DMS79 treated with DMSO at 0.1 percent for 48 hours (cell line): ENCODE data around the gene ITGB2.

Experiments
- DNase-seq: peaks from one replicate; lab custom pipeline; 2025; lab: John Stamatoyannopoulos, UW

ITGB2 gene

DNA sequence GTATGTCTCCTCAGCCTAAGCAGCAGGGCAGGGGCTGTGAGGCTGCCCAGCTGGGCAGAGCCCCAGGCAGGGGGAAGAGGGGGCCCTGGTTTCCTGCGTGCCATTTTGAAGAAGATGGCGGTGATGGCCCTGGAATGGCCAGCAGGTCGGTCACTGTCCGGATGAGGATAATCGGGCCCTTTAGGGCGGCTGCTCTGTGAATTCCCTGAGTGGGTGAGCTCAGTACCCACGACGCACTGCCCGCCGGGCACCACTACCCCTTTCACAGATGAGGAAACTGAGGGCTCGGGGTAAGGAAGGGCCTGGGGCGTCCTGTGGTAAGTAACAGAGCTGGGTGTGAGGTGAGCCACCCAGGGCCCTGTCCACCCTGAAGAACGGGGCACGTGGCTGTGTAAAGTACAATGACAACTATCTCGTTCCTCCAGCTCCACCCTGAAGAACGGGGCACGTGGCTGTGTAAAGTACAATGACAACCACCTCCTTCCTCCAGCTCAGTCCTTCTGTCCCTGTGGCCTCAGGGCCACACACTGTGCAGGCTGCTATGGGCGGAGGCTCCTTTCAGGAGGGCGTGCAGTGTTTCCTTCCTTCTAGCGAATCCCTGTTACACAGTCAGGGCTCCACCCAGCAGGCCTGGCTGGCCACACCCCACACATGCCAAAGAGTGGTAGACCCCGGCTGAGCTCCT is 23.2 kb downstream of the ITGB2 start:
- no peak for DNase-seq

DNA sequence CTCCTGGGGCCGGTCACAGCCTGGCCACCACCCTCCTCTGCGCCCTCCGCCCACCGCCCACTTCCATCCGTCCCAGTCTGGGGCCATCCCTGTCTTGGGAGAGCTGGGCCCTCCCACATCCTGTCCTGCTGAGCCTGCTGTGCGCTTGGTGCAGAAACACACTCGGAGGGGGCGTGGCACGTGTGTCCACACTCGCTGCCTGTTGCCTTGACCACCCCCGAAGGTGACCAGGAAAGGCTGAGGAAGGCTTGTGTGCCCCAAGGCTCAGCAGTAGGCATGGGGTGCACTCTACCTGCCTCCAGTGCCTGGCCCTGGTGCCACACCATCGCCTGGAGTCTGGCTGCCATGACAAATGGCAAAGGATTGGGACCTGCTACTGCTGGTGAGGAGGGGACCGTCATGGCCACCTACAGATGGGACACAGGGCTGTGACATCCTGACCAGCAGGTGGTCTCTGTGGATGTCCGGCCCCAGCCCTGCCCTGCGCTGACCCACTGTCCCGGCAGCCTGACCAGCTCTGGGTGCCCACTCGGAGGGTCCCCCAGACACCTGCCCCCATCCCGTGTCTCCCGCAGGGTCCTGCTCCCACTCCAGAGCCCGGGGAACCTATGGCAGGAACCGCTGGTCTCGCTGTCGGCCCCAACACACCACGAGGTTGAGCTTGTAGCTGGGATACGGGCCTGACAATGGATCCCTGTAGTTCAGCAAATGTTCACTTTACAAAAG is 24.0 kb downstream of the ITGB2 start:
- no peak for DNase-seq

DNA sequence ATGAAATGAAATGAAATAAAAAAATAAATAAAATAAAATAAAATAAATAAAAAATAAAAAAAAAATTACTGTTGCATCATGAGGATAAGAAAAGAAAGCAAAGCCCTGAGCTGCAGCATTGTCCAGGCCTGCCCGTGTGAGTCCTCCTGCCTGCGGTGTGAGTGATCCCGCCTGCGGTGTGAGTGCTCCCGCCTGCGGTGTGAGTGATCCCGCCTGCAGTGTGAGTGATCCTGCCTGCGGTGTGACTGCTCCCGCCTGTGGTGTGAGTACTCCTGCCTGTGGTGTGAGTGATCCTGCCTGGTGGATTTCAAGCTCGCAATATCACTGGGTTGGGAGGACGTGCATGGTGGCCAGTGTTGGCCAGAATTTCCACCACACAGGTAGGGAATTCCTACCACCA is 24.8 kb downstream of the ITGB2 start:
- DNase-seq = no peak

DNA sequence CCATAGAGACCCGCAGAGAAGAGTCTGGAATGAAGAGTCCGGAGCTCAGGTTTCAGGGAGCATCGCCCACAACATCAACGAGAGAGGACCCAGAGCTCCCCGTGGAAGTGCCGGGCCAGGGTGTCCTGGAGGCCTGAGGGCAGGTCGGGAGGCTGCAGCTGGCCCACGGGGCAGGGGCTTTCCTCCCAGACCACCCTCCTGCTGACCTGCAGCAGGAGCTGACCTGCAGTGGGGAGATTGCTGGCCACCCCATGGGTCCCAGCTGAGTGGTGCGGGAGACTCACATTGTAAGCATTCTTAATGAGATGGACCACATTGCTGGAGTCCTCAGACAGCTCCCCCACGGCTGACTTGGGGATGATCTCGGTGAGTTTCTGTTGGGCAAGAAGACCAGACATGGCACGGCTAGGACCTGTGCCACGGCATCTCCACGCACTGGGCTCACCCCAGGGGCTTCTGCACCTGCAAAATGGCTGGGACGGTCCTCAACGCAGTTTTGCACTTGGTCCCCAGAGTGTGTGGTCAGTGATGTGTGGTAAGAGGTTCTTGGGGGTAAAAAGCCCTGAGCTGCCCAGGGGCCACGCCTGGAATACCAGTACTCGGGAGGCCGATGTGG is 25.9 kb downstream of the ITGB2 start:
- no peak for DNase-seq

DNA sequence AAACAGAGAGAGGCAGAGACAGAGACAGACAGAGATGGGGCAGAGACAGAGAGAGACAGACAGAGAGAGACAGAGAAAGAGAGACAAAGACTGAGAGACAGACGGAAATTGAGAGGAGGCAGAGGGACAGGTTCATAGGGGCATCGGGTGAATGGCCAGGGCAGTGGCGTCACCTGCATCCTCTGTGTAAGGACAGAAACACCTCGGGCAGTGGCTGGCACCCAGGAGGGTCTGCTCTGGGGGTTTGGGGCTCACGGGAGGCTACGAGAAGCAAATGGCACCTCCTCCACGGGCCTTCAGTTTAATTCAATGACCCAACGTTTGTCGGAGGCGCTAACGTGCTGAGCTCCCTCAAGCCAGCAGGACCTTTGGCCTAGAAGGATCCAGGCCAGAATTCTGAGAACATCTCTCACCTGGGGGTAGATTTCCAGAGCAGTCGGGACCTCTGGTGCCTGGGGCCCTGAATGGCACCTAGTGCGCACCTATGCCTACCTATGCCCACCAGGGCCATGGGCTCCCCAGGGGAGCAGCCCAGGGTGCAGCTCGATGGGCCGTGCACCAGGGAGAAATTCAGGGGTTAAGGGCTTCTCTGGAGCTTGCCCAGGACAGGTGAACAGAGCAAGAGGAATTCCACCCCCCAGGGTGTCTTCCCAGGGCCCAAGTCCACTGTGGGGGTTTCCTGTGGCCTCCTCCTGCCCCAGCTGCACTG is 26.6 kb downstream of the ITGB2 start:
- DNase-seq = no peak

DNA sequence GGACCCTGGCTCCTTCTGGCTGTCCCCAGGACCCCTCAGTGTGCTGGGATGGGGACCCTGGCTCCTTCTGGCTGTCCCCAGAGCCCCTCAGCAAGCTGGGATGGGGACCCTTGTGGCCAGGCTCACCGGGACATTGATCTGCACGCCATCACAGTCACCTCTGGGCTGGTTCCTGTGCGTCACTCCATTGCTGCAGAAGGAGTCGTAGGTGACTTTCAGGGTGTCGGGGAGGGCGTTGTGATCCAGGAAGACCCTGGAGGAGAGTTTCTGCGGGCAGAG is 27.5 kb downstream of the ITGB2 start:
- no peak for DNase-seq

DNA sequence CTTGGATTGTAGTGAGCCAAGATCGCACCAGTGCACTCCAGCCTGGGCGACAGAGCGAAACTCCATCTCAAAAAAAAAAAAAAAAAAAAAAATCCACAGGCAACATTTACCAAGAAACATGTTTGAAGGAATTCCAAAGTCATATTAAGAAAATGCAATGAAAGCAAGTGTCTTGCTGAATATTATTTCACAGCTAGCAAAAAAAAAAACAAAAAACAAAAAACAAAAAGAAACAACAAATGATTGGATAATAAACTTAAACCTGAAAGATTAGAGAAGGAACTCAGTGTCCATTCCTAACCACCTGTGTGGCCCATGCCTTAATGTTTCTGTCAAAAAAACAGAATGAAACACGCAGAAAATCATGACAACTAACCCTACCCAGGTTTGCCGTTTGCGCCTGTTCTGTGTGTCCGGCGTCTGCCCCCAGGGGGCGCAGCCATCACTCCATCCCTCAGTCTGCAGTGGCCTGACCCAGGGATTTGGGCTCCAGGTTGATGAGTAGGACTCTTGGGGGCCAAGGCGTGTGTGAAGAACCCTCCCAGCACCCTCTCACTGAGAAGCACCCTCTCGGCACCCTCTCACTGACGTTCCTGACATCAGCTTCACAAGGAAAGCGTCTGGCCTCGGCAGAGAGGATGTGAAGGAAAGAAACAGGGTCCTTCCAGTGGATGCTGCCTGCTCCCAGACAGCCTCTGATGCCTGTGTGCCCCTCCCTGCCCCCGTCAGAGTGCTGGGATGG is 28.0 kb downstream of the ITGB2 start:
- DNase-seq = peak; percentile 21

DNA sequence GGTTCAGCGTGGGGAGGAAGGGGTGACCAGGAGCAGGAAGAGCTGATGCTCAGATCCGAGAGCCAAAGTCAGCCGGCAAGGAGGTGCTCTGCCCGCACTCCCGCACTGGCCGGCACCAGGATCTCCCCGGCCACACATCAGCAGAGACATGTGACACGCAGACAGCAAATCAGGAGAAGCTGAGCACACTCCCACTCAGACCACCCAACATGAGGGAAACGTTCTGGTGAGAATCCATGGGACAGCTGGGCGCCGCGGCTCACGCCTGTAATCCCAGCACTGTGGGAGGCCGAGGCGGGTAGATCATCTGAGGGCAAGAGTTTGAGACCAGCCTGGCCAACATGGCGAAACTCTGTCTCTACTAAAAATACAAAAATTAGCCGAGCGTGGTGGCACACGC is 28.6 kb downstream of the ITGB2 start:
- no peak for DNase-seq

DNA sequence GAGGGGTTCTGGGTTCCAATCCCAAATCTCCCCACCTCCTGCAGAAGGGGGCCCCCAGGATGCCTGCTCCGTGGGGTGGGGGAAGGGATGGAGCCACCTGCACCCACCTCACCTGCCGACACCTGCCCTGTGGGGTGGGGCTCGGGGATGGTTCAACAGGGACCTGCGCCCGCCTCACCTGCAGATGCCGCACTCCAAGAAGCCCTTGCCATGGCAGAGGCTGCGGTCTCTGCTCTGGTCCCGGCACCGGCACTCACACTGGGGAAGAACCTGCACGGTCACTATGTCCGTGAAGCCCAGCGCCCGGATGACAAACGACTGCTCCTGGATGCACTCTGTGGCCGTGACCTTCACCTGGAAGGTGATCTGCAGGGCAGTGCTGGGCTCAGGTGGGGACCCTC is 29.1 kb downstream of the ITGB2 start:
- DNase-seq = no peak

DNA sequence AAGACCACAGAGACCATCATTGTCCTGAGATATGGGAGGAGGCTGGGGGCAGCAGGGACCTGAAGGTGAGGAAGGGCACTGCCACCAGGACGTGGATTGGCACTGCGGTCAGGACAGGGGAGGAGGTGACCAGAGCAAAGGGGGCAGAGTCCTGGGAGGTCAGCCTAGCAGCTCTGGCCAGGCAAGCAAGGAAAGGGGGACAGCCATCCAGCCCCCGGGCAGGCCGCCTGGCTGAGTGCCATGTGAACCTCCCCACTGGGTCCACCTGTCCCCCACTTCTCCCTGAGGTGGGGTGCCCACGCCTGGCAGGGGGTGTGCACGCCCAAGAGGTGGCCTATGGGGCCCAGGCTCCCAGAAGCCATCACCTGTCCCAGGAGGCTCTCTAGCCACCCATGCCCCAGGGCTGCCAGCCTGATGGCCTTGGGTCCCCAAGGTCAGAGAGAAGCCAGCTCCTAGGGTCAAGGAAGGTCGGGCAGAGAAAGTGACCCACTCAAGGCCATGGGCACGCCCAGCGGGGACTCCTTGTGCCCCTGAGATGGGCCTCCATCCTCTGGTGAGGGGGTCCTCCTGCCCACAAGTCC is 29.6 kb downstream of the ITGB2 start:
- no peak for DNase-seq

DNA sequence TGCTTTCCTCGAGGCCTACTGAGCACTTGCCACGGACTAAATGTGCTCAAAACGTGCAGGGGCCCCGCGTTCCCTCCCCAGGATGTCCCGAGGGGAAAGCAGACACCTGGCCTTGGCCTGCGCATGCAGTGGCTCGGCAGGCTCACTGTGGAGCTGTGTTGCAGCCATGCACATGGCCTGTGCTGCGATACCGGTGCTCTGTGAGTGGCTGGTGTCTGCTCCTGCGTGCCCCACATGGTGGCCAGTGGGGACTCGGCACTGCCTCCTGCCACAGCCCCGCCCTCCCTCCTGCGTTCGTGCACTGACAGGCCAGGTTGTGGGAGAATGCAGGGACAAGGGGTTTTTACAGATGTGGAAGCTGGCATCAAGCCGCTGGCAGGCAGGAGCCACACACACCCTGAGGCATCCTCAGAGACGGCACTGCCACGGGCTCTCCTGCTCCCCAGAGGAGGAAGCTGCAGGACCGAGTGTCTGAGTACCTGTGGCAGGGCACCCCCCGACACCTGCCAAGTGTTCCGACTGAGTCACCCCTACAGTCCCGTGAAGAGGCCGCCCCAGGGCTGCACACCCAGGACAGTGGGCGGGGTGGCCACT is 30.3 kb downstream of the ITGB2 start:
- no peak for DNase-seq

DNA sequence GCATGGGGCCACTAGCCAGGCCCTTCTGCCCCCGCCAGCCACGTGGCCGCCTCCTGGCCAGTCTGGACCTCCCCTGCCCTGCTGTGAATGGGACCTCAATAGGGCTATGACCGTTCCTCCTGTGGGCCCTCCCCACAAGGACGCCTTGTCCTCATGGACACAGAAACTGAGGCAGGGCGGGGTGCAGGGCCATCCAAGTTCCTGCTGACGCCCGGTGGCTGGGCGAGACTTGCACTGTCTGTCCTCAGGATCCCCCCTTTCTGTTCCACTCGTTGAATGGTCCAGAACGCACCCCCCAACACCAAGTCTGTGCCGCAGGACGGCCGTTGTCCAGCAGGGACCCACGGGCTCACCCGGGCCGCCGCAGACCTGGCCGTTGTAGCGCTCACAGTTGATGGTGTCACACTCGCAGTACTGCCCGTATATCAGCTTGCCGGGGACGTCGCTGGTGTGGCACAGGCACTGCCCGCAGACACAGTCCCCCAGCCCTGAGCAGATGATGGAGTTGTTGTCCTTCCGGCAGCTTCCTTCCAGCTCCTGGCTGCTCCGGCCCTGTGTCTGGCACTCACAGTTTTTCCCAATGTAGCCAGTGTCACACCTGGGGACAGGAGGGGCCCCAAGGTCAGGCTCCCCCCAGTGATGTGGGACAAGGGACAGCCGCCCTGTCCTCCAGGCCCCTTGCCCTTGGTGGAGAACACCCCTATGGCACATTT is 30.9 kb downstream of the ITGB2 start:
- DNase-seq = no peak

DNA sequence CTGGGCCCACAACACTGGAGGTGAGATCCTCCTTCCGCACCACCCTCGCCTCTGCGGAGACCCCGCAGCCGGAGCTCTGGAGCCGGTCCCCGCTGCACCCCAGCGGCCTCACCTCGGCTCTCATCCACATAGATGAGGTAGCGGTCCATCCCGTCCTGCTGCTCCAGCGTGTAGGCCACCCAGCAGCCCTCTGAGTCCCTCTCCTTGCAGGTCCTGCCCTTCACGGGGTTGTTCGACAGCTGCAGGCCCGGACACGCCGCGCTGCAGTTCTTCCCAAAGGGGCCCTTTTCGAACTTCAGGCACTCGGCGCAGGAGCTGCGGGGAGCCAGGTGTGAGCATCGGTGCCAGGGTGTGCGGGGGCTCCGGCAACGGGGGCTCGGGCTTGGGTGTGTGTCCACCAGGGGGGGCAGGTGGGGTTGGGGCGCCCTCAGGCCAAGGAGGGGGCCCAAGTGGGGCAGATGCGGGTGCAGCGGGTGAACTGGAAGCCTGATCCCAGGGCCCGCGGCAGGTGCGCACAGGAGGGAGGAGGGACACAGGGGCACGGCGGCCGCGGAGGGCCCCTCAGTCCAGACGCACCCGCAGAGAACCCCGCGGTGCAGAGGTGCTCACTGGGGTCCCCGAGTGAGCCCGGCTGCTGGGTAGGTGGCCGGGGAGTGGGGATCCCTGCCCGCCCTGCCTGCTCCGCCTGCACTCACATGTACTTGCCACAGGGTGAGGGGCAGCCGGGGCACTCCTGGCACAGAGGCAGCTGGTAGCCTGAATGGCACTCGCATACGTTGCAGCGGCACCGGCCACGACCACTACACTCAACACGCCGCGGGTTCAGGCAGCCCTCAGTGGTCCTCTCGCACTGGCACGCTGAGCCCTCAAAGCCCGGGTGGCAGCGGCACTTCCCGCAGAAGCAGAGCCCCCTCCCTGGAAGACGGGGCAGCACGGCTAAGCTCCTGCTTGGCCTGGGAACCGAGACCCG is 31.8 kb downstream of the ITGB2 start:
- no peak for DNase-seq

DNA sequence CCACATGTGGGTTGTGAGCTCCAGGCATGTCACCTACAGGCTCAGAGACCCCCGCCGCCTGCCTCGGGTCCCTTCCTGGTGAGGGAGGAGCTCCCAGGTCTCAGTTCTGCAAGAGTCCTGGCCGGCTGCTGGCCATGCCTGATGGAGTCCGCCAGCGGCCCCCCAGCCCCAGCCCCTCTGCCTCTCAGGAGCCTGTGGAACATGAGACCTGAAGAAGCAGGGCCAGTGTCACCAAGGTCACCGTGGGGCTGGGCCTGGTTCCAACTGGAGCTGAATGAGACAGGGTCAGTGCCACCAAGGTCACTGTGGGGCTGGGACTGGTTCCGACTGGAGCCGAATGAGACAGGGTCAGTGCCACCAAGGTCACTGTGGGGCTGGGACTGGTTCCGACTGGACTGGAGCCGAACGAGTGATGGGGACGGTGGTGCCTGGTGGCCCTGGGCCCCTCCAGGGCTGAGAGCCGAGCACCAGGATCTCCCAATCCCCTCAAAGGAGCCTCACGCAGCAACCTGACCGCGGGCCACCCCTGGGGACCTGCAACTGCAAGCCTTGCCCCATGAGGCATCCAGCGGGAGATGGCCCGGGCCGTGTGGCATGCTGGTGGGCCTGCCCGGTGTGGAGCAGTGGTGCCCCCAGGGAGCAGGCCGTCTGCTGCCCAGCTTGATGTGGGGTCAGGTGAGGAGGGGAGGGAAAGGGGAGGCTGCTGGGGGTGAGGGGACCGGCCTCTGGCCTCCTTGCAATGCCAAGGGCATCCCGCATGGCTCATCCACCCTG is 32.7 kb downstream of the ITGB2 start:
- no peak for DNase-seq

DNA sequence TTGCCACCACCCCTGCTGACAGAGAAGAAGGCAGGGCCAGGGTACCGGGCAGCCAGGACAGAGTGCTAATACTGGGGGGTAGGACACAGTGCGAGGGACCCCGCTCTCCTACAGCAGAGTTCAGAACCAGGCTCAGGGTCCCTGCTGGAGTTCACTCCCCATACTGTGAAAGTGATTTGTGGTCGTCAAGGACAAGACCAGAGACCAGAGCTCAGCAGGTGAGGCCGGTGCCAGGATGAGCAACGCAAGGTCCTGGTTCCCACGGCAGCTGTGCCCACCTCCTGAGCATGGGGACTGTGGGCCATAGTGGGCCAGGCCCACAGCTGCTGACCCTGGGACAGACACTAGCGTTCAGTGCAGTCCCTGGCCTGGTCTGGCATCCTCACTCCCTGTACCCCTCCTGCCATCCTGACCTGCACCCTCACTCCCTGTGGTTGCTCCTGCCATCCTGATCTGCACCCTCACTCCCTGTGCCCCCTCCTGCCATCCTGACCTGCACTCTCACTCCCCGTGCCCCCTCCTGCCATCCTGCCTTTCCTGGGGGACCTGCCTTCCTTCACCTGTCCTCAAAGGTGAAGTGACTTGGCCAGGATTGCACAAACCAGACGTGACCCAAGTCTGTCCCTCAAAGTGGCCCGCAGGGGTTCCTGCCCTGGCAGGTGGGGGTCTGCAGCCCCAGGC is 33.4 kb downstream of the ITGB2 start:
- no peak for DNase-seq

DNA sequence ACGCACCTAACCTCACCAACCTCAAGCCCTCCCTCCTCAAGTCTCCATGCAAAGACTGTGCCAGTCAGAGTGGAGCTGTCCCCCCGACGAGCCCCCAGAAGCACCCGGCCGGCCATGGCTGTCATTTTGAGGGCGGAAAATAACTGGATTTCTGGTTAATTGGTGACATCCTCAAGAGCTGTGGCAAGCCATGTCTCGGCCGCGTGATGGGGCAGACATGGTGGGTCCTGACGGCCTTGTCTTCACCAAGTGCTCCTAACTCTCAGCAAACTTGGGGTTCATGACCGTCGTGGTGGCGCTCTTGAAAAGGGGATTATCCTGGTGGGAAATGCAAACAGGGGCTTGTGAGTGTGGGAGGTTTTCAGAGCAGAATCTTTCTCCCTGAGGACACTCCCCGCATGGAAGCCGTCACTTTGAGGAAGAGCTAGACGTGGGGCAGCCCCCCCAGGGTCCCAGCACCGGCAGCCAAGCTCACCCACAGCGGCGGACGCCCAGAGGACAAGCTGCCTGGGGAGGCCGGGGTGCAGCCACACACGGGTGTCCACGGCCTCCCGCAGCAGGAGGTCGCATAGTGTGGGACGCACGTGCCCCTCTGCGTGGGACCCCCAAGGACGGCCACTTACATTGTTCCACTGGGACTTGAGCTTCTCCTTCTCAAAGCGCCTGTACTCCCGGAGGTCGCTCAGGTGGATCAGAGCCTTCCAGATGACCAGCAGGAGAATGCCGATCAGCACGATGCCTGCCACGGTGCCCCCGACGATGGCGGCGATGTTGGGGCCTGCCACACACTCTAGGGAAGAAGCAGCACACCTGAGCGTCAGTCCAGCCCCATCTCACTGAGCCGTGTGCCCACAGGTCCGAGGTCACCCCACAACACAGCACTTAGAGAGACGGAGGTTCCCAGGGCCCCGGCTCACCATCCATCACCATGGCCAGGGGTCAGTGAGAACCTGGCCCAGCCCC is 34.3 kb downstream of the ITGB2 start:
- no peak for DNase-seq

DNA sequence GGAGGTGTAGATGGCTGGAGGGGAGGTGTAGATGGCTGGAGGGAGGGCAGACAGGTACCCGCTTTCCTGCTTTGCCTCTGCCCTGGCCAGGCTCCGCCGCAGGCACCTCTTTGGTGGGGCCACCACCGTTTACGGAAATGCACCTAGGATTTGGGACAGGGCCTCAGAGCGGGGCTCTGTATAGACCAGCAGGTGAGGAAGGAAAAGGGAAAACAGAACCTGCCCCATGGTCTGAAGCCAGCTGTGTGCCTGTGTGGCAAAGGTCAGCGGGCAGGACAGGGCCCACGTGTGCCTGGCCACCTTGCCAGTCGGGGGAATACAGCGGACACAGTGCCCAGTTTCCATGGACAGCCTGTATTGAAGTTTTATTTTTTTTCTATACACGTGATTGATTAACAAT is 35.1 kb downstream of the ITGB2 start:
- no peak for DNase-seq
